Loucy (cell line): ENCODE results near the gene OR2V1.
"Not testable (repeated sequence)": the region's sequence is repeated elsewhere in the genome, so short reads cannot be mapped to it uniquely, and the experiment has no call there.

Source experiments
- H2AFZ ChIP-seq: fragments of 200-600 bp; sonication (generic); 2 replicates; pipeline ENCODE4 v1.6.0; 2016; ENCODE audit warnings: antibody characterized with exemption, mild to moderate bottlenecking, low read length, moderate library complexity
- H3F3A ChIP-seq: fragments of 200-600 bp; 2 replicates; pipeline ENCODE4 v1.6.0; 2016; ENCODE audit warnings: antibody characterized with exemption, low read depth, mild to moderate bottlenecking
- H3K27me3 ChIP-seq: fragments of 200-600 bp; sonication (generic); 2 replicates; pipeline ENCODE4 v1.6.1; 2014; ENCODE audit warnings: low read length, mild to moderate bottlenecking; ENCODE audit not compliant: insufficient read depth, poor library complexity, severe bottlenecking
- H3K36me3 ChIP-seq: fragments of 200-600 bp; sonication (generic); 2 replicates; pipeline ENCODE4 v1.6.1; 2016; ENCODE audit warnings: low read length; ENCODE audit not compliant: insufficient read depth
- H3K4me1 ChIP-seq: fragments of 200-600 bp; sonication (generic); 2 replicates; pipeline ENCODE4 v1.5.1; 2014; ENCODE audit warnings: low read length, mild to moderate bottlenecking; ENCODE audit not compliant: insufficient read depth, poor library complexity, severe bottlenecking
- H3K4me2 ChIP-seq: fragments of 200-600 bp; sonication (generic); 2 replicates; pipeline ENCODE4 v1.6.0; 2014; ENCODE audit warnings: antibody characterized with exemption, low read length, low read depth, mild to moderate bottlenecking; ENCODE audit not compliant: poor library complexity, severe bottlenecking
- H3K4me3 ChIP-seq: fragments of 200-600 bp; sonication (generic); 2 replicates; pipeline ENCODE4 v1.5.1; 2014; ENCODE audit warnings: low read length, mild to moderate bottlenecking, mixed read lengths; ENCODE audit not compliant: poor library complexity, severe bottlenecking
- H3K79me2 ChIP-seq: fragments of 200-600 bp; sonication (generic); 2 replicates; pipeline ENCODE4 v1.6.1; 2014; ENCODE audit warnings: low read length; ENCODE audit not compliant: insufficient read depth
- H3K9ac ChIP-seq: fragments of 200-600 bp; sonication (generic); 2 replicates; pipeline ENCODE4 v1.6.0; 2014; ENCODE audit warnings: mild to moderate bottlenecking, low read depth, low read length, moderate library complexity; ENCODE audit not compliant: poor library complexity, severe bottlenecking
- H3K9me2 ChIP-seq: fragments of 200-600 bp; sonication (generic); replicated peaks from 2 replicates; pipeline ENCODE4 v1.6.1; 2016; ENCODE audit warnings: low read depth, low read length, mixed read lengths
- H3K9me3 ChIP-seq: fragments of 200-600 bp; sonication (generic); 2 replicates; pipeline ENCODE4 v1.6.1; 2014; ENCODE audit warnings: mild to moderate bottlenecking, antibody characterized with exemption, low read length, low read depth; ENCODE audit not compliant: insufficient read depth
- H4K20me1 ChIP-seq: fragments of 200-600 bp; sonication (generic); 2 replicates; pipeline ENCODE4 v1.6.0; 2014; ENCODE audit warnings: antibody characterized with exemption, low read length, mild to moderate bottlenecking; ENCODE audit not compliant: insufficient read depth, poor library complexity, severe bottlenecking
- CTCF ChIP-seq: fragments of 200-600 bp; sonication (generic); conservative IDR thresholded peaks from 2 replicates; pipeline ENCODE4 v1.5.1; 2014; ENCODE audit warnings: mild to moderate bottlenecking, antibody characterized with exemption, low read length
- EZH2phosphoT487 ChIP-seq: fragments of 200-600 bp; IDR thresholded peaks from 2 replicates; pipeline ENCODE4 v1.6.1; 2018; ENCODE audit warnings: antibody characterized with exemption, mild to moderate bottlenecking, moderate library complexity, borderline replicate concordance

The OR2V1 gene

GRCh38 chr5:181151146-181151545 is 20.2 kb upstream of the OR2V1 start:
- Histone ChIP-seq H2AFZ (no peak overlapping the region), H3K9ac (no peak overlapping the region), H3K36me3 (no peaks in the 10 kb centered on the region), H3K79me2 (no peaks in the 10 kb centered on the region), H3F3A (no peaks in the 10 kb centered on the region), H3K4me2 (no peak overlapping the region), H3K9me2 (no peaks in the 10 kb centered on the region), H3K9me3 (no peaks in the 10 kb centered on the region), H3K27me3 (no peaks in the 10 kb centered on the region), H4K20me1 (no peaks in the 10 kb centered on the region), H3K4me1 (no peaks in the 10 kb centered on the region), H3K4me3 (no peak overlapping the region)
- no peak for TF ChIP-seq CTCF
- no peak for TF ChIP-seq EZH2phosphoT487

DNA sequence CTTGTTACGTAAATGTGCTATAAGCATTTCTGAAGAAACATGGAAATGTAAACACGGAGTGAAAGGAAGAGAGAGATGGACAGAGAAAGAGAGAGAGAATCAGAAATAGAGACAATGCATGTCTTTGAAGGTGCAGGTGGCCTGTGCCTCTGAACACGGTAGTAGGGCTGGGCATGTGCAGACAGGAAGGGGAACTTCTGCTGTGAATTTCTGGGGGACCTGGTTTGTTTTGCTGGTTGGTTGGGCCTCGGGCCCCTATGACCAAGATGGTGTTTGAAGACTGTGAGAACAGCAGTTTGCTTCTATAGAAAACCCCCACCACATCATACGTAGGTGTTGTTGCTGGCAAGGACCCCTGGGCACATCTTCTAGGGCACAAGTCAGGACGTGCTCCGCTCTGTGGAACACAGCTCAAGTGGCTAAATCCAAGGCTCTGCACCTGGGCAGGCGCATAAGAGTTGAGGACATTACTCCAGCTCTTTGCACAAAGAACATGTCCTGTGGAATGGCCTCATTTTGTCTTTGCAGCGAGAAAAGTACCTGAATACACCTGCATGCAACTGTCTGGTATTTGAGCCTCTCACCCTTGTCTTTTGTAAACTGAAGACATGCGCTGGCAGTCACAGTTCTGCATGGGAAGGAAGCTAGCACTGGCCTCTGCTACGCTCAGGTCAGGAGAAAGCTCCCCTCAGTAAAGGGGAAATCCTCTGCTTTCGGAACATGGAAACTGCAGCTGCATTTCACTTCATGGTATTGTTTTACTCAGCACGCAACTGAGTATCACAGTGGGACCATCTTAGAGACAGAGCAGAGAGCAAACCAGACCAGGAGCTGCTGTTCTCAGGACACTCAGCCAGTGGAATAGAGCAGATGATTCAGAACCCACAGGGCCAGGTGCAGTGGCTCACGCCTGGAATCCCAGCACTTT is 19.1 kb upstream of the OR2V1 start:
- TF ChIP-seq CTCF (no peak), EZH2phosphoT487 (no peak)
- H2AFZ ChIP-seq: no peak overlapping the region
- no peaks in the 10 kb centered on the region for H3K4me1 ChIP-seq
- H3K9me2 ChIP-seq: no peaks in the 10 kb centered on the region
- no peak overlapping the region for H3K9ac ChIP-seq
- H3K4me3 ChIP-seq: no peak overlapping the region
- no peaks in the 10 kb centered on the region for H3K36me3 ChIP-seq
- no peaks in the 10 kb centered on the region for H3K79me2 ChIP-seq
- no peaks in the 10 kb centered on the region for H3K27me3 ChIP-seq
- no peaks in the 10 kb centered on the region for H4K20me1 ChIP-seq
- no peaks in the 10 kb centered on the region for H3K9me3 ChIP-seq
- H3K4me2 ChIP-seq: no peak overlapping the region
- no peaks in the 10 kb centered on the region for H3F3A ChIP-seq

DNA sequence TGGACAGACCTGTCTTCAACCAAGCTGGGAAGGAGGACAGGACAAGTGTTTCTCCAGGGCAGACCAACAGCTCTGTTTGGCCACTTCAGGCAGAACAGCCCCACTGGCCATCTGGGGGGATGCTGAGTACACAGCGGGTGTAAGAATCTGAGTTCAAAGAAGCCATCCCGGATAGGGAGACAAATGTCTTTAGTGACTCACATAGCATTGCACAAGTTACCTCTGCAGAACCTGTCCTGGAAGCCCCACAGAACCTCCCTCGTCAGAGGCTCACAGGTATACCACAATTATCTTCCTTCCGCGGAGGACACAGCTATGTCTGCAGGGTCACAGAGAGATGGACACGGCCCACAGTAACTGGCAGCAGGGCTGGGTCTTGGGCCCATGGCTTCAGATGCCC is 18.4 kb upstream of the OR2V1 start:
- Histone ChIP-seq H3K79me2 (no peaks in the 10 kb centered on the region), H3K4me2 (no peak overlapping the region), H3K9ac (no peak overlapping the region), H3K27me3 (no peaks in the 10 kb centered on the region), H4K20me1 (no peaks in the 10 kb centered on the region), H3K9me2 (no peaks in the 10 kb centered on the region), H3K4me3 (no peak overlapping the region), H3K36me3 (no peaks in the 10 kb centered on the region), H2AFZ (no peak overlapping the region), H3K9me3 (no peaks in the 10 kb centered on the region), H3K4me1 (no peaks in the 10 kb centered on the region), H3F3A (no peaks in the 10 kb centered on the region)
- TF ChIP-seq EZH2phosphoT487 (no peak), CTCF (no peak)

- H2AFZ ChIP-seq, H3K27me3 ChIP-seq, H3K4me1 ChIP-seq, H3K9me3 ChIP-seq, H3K4me2 ChIP-seq, H3F3A ChIP-seq, H4K20me1 ChIP-seq, H3K9me2 ChIP-seq, H3K9ac ChIP-seq, H3K36me3 ChIP-seq, H3K79me2 ChIP-seq, H3K4me3 ChIP-seq: not testable (repeated sequence)
These were observed 16.1 kb upstream of the OR2V1 start, which contains the start of gene OR2V2 for GRCh38 chr5:181146927-181147636. Gene OR2V2 (plus strand): TSS chr5:181147586. CDS start chr5:181154943, 7,357 bp downstream.
